GM18520 (cell line): Measurements from ENCODE around the gene CISD3.
A peak's percentile ranks its signal among the peaks of the same experiment; 100 is the strongest.

ENCODE experiments used
- ATAC-seq: cut with Tn5 transposase; IDR thresholded peaks from one replicate; pipeline ENCODE4 v1.9.1; 2021; ENCODE audit not compliant: unreplicated experiment

Gene CISD3, protein sequence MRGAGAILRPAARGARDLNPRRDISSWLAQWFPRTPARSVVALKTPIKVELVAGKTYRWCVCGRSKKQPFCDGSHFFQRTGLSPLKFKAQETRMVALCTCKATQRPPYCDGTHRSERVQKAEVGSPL

DNA sequence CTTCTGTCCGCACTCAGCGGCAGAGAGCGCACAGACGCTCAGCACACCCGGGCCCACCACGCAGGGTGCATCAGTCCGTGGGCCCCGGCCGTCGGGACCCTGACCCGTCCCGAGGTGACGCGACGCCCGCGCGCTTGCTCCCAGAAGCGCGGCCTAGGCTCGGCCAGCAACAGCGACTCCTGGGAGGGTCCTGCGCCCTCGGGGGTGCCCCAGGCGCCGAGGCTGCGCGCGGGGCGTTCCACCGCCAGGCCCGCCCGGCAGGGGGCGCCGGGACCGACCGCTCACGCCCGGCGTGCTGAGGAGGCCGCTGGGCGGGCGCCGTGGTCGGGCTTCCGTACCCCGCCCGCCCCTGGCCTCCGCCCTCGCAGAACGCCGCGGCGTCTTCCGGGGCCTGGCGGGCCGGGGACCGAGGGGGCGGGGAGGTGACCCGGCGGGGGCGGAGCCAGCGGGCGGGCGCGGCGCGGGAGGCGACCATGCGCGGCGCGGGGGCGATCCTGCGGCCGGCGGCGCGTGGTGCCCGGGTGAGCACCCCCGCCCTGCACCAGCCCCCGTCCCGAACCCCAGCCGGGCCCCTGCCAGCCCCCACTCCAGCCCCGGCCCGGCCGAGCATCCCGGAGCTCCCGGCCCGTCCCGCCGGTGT lies at the start of gene CISD3:
Gene CISD3, plus strand, starts transcription at position 456 of the 640 bp plus-strand sequence. Its CDS starts 18 bp downstream, at position 474.
- peak; percentile 69 for ATAC-seq

DNA sequence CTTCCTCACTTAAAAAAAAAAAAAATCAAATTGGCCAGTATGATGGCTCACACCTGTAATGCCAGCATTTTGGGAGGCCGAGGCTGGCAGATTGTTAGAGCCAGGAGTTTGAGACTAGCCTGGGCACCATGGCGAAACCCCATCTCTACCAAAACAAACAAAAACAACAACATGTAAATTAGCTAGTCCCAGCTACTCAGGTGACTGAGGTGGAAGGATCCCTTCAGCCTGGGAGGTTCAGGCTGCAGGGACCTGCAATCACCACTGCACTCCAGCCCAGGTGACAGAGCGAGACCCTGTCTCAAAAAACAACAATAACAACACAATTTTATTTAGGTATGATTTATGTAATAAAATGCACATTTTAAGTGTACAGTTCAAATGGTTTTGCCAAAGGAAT lies 49.0 kb upstream of the CISD3 start:
- ATAC-seq: no peak

DNA sequence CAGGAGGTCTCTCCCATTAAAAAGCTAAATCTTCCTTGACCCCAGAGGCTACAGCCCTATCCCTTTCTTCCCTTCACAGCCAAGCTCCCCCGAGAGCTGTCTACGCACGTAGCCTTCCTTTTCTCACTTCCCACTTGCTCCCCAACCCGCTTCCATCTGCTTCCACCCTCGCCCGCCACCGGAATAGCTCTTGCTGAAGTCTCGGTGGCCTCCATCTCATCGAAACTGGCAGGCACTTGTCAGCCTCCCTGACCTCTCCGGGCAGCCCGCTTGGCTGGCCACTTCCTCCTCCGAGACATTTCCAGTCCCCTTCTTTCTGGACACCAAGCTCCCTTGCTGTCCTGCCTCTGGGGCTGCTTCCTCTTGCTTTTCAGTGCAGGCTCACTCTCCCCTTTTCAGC lies 44.6 kb upstream of the CISD3 start:
- ATAC-seq: no peak

DNA sequence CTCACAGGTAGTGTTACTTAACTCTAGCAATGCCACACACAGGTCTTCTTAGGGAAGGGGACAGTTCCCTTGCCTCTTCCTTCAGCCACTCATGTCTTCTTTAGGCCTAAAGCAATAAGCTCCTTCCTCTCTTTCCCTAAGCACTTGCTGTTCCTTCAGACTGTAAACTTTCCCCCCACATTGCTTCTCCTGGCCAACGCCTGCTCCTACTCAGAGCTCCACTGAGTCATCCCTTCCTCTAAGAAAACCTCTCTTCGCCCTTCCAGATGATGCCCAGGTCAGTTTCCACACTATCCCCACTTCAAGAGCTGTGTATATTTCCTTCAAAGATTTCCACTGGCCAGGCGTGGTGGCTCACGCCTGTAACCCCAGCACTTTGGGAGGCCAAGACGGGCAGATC lies 42.9 kb upstream of the CISD3 start:
- ATAC-seq: no peak

DNA sequence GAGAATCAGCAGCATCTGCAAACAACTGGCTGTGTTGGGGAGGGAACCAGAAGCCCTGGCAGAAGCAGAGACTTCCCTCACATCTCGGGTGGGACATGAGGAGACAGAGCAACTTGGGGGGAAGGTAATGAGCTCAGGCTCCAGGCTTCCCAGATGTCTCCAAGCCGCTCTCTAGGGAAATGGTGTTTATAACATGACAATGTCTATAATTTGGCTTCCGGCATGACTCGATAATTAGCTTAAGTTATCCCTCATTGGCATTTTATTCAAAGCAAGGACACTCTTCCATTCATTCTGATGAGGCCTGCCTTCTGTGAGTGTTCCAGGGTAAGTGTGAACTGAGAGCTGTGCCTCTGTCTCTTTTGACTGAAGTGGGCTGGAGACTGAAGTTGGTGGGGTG lies 39.8 kb upstream of the CISD3 start:
- no peak for ATAC-seq

DNA sequence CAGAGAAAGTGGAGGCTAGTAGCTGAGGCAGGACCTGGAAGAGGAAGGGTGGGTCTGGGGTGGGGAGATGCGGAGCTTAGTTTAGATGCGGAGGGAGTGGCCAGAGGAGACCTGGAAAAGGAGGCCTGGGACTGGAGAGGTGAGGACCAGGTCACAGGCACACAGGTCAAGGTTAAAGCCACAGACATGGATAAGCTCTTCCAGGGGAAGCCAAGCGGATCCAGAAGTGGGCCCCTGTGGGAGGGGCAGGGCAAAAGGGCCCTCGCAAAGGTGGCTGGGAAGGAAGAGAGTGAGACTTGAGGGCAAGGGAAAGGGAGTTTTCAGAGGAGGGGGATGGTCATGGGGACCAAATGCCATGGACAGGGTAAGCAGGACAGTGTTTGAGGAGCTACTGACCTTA lies 39.0 kb upstream of the CISD3 start:
- ATAC-seq: no peak

DNA sequence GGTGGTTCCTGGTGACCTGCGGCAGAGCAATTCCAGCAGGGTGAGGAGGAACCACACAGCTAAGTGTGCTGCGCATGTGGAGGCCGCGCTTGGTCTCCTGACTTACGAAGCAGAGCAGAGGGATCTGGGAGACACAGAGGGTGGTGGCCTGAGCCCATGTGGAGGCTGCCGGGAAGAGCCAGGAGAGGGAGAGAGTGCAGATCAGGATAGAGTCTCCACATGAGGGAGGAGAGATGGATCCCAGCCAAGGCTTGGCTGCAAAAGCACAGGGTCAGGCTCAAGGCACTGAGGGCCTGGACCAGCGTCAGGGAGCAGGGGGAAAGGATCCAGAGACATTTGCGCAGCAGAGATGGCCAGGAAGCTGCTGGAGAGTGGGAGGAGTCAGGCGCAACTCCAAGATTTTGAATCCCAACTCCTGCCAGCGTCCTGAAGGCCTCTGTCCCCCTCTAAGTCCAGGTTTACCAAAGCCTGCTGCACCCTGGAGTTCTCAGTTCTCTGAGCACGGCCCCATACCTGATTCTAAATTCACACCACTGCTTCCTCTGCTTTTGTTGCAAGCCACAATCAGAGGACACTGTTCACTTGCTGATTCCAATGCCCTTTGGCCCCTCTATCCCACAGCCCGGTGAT lies 36.3 kb upstream of the CISD3 start:
- ATAC-seq: no peak

DNA sequence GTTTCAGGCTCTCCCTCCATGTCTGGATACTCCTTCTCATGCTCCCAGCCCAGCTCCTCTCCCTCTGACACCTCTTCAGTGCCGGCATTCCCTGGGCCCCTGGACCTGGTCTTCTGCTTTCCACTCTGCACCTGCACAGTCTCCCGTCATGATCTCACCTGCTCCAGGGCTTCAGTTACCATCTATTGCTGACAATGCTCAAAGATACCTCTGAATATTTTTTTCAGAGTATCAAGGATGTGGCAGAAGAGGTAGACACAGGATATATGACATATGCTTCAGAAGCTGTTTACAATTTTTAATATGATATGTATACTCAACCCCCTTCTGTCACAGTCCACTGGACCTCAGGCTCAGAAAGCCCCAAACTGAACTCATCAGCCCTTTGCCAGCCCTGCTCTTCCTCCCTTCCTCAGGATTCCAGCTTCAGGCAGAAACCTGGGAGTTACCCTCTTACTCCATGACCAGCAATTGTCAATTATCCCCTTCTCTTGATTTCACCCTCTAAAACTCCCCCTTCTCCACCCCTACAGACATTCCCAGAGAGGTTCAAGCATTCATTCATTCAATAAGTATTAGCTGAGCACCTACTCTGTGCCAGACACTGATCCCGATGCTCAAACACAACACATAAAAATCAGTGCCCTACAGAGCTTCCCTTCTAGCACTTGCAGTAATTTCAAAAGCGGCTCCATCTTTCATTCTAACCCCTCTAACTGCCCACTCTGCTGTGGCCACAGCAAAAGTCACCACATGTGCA lies 32.9 kb upstream of the CISD3 start:
- ATAC-seq: no peak

DNA sequence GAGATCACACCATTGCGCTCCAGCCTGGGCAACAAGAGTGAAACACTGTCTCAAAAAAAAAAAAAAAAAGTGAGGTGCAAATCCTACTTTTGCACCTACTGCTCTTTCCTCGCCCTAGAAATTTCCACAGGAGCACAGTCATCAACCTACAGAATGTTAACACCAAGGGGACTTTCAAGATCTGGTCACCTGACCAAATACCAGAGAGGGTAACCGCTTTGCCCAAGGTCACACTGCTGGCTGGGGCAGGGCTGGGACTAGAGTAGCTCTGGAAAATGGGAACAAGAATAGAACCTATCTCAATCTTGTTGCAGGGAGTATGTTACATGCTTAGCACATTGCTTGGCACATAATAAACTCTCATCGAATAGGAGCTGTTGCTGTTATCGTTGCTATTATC lies 31.4 kb upstream of the CISD3 start:
- ATAC-seq: no peak

DNA sequence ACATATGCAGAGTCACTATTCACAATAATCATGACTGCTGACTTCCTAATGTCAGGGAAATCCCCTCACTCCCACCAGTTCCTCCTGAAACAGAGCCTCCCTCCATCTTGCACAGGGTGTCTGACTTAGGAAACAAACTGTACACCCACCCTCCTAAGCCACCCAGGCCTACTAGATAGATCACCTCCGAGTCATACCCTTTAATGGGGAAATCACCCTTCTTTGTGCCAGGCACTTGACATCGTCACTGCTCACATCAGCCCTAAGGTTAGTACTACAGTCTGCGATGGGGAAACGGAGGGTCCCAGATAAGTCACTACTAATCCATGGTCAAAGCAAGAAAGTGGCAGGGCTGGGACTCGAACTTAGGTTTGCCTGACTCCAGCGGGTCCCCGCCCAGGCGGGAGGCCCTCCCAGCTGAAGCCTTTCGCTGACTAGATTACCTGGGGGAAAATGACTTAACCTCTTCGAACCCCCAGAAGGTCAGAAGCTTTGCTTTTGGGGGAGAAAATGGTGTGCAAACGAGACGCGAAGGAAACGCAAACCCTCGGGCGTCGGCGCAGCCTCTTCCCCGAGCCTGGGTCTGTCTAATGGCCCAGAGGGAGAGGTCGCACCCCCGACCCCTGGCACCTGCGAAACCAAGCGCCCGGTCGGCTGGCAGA lies 28.5 kb upstream of the CISD3 start:
- ATAC-seq: peak; percentile 30

DNA sequence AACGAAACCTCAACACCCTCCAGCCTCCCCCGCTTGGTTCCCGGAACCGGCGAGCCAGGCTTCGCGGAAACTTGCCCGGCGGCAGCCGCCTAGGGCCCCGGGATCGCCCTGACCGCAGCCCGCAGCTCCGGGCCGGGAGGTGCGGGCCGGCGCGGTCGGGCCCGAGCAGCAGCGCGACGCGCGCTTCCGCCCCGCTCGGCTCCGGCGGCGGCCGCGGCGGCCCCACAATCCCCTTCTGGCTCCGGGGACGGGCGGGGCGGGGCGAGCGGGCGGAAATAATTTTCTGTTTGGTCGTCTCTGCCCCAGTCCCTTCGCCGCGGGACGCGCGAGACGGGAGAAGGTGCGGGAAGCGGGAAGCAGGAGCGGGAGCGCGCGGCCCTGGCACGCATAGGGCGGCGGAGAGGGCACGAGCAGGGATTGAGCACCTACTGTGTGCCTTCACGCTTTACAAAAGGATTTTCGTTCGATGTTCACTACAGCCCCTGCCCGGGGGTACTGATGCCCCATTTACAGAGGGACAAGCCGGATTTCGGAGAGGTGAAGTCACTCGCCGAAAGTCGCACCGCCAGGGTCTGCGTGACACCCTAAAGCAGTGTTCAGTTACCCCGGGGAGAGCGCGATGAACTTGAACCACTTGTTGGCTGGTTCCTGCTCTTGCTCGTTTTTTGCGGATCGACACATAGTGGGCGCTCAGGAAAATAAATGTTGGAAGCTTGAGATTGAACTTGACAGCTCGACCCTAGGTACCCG lies 27.8 kb upstream of the CISD3 start:
- peak; percentile 22 for ATAC-seq

DNA sequence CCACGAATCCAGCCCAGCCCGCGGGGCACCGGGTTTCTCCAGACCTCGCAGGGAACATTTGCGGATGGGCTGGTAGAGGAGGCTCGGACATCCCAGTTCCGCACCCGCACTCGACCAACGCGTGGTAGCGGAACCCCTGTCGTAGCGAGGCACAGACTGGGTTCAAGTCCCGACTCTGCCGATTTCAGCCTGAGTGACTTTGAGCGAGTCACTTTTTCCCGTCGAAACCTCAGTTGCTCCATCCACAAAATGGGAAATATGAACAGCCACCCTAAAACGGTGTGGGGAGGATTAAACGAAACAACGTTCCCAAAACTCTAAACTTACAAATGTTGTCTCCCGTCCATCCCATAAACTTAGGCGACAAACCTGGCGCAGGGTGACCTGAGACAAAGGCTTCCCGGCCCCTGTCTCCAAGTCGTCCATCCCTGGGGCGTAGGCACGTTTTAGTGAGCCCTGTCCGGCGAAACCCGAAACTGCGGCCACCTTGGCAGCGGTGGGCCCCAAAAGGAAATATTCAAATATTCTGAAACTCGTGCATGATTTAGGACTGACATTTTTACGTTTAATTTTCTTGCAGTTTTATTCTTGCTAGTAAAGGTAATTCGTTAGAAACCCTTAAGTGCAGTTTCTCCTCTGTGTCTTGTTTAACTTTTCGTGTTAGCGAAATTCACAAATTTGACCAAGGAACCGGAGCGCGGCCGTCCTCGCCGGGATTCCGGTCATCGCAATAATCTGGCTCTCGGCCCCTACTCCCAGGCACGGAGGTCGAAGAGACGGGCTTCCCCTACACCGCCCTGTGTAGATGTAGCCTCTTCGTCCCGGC lies 27.0 kb upstream of the CISD3 start:
- ATAC-seq: no peak

DNA sequence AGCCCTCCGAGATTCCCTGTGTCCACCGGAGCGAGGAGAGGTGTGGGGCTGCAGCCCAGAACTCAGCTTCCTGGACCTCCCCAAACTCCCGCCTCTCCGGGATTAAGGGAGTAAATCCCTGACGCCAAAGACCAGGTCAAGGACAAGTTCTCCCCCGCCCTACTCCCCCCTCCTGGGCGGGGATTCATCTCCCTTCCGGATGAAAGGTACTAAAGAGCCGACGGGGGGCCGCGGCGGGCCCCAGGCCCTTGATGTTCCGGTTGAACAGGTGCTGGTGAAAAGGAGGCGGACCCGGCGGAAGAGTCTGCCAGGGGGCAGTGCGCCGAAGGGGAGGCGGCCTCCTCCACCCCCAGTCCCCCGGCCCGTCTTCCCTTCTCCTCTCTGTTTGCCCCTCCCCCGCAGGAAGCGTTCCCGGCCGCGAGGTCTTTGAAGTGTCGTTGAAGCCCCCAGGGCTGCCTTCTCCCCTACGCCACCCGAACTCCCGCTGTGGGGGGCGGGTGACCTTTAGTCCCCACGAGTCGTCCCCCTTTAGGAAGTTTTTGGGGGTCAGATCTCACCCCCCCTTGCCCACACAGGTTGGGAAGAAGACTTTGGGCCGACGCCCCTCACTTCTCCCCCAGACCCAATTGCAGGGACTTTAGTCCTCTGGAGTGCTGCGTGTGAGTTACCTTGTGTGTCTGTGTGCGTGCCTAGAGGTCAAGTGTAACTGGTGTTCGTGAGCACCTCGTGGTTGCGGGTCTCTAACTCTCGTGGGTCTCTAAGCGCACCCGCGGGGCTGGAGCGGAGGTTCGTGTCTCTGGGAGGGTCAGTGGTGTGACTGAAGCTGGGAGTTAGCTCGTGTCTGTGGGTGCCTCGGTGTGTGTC lies 26.2 kb upstream of the CISD3 start:
- no peak for ATAC-seq

DNA sequence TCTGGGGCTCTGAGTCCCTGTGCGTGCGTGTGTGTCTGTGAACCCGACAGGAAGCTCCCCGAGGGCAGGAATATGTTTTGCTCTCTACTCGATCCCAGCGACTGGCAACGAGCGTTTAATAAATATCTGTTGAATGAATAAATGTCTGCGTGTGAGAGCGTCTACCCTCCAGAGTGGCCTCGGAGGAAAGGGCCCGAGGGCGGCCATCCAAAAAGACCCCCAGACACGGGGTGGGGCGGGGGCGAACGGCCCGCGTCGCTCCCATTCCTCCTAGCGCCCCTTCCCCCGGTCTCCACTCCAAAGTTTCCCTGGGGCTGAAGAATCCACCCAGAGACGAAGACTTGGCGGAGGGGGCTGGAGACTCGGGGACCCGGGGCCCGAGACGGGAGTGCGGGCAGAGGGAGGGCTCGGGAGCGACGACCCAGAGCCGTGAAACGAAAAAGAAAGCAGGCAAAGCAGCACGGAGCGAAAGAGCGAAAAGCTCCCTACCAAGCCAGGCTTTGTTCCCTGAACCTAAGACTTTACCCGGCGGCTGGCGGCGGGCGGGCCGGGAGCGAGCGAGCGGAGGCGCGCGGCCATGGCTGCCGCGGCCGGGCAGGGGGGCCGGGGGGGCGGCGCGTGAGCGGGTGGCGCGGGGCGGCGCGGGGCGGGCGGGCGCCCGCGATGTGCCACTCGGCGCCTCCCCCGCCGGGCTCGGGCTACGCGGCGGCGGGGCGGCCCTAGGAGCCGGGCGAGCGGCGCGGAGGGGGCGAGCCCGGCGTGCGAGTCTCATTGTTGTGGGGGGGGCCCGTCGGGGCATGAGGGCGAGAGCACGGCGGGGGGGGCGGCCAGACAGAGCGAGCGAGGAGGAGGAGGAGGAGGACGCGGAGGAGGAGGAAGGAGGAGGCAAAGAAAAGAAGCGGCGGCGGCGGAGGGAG lies 25.3 kb upstream of the CISD3 start, which contains the start of gene MLLT6:
Gene MLLT6, plus strand, starts transcription at position 668 of the 917 bp plus-strand sequence. CDS start 360 bp downstream, outside the sequence.
- ATAC-seq: no peak

DNA sequence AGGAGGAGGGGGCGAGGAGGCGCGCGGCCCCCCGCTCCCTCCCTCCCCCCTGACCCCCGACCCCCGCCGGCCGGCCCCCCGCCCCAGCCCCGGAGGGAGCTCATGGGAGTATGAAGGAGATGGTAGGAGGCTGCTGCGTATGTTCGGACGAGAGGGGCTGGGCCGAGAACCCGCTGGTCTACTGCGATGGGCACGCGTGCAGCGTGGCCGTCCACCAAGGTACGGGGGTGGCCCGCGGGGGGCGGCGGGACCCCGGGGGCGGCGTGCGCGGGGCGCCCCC lies 24.7 kb upstream of the CISD3 start:
- no peak for ATAC-seq

DNA sequence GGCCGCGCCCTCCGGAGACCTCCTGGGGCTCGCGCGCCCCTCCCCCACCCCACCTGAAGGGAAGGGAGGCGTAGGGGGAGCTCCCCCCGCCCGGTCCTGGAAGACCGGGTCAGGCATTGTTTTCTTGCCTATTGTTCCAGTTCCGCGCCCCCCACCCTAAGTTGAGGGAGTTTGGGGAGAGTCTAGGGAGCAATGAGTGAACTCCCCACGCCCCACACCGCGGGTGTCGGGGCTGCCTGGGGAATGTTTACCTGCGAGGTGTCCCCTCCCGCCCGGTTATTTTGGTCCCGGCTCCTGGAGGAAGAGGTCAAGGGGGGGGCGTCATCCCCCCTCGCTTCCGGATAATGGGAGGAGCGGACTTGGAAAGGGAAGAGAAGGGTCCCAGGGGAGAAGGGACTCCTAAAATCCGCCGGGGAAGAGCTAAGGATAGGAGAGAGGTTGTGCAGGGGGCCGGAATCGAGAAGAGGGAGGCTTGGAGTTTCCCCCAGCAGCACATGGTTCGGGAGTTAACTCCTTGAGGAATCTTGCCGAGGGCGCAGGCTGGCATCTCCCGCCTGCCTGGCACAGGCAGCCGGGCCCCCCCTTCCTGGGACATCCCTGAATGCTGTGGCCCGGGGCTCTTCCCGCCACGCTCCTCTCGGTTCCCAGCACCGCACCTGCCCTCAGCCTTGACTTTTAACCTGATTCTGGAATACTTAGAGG lies 24.2 kb upstream of the CISD3 start:
- no peak for ATAC-seq

DNA sequence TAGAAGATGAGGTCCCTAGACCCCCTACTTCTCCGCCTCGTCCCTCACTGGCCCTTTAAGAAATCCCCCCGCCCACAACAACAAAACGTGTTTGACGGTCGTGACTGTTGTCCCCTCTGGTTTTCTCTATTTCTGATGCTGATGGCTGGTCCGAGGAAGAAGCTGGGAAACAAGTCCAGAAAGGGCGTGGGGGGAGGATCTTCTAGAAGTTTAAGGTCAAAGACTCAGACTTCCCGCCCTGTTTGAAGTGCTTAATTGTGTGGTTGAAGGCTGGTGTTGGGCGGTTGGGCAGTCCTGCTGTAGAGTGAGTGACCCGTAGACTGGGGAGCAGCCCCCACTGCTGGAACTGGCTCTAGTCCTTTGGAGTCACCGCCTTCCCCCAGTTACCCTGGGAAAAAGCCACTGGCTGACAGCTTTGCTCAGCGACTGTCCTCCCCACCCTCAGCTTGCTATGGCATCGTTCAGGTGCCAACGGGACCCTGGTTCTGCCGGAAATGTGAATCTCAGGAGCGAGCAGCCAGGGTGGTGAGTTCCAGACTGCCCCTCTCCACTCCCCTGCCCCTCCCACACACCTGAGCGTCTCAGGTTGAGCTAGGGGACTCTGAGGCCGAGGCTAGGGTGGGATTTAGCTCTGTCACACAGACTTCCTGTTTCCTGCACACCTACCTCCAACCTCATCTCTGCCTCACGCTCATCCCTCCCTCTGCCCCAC lies 23.5 kb upstream of the CISD3 start:
- no peak for ATAC-seq
